PC-3 (cell line): Measurements from ENCODE around the gene CKB.

Source experiments
- EZH2 ChIP-seq: fragments of 300-600 bp; sonication (generic); IDR thresholded peaks from one replicate; pipeline ENCODE4 v1.6.1; 2017; ENCODE audit warnings: antibody characterized with exemption, mild to moderate bottlenecking, low read length; ENCODE audit not compliant: unreplicated experiment
- TF ChIP-seq, protein P1 (sequence below): fragments of 300-600 bp; sonication (generic); conservative IDR thresholded peaks from 2 replicates; pipeline ENCODE4 v1.5.1; 2017; ENCODE audit warnings: antibody characterized with exemption, low read depth, mild to moderate bottlenecking, low read length

DNA sequence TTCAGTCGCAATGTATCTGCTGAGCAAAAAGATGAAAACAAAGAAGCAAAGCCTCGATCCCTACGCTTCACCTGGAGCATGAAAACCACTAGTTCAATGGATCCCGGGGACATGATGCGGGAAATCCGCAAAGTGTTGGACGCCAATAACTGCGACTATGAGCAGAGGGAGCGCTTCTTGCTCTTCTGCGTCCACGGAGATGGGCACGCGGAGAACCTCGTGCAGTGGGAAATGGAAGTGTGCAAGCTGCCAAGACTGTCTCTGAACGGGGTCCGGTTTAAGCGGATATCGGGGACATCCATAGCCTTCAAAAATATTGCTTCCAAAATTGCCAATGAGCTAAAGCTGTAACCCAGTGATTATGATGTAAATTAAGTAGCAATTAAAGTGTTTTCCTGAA, 19.8 kb downstream of the CKB start:
- TF ChIP-seq, protein P1, sequence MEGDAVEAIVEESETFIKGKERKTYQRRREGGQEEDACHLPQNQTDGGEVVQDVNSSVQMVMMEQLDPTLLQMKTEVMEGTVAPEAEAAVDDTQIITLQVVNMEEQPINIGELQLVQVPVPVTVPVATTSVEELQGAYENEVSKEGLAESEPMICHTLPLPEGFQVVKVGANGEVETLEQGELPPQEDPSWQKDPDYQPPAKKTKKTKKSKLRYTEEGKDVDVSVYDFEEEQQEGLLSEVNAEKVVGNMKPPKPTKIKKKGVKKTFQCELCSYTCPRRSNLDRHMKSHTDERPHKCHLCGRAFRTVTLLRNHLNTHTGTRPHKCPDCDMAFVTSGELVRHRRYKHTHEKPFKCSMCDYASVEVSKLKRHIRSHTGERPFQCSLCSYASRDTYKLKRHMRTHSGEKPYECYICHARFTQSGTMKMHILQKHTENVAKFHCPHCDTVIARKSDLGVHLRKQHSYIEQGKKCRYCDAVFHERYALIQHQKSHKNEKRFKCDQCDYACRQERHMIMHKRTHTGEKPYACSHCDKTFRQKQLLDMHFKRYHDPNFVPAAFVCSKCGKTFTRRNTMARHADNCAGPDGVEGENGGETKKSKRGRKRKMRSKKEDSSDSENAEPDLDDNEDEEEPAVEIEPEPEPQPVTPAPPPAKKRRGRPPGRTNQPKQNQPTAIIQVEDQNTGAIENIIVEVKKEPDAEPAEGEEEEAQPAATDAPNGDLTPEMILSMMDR, result no peak
- TF ChIP-seq EZH2, result no peak
